ENCODE measurements around the gene ASB12.
"Not testable (repeated sequence)": the region's sequence is repeated elsewhere in the genome, so short reads cannot be mapped to it uniquely, and the experiment has no call there.

The ASB12 gene, protein sequence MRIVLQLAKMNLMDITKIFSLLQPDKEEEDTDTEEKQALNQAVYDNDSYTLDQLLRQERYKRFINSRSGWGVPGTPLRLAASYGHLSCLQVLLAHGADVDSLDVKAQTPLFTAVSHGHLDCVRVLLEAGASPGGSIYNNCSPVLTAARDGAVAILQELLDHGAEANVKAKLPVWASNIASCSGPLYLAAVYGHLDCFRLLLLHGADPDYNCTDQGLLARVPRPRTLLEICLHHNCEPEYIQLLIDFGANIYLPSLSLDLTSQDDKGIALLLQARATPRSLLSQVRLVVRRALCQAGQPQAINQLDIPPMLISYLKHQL

DNA sequence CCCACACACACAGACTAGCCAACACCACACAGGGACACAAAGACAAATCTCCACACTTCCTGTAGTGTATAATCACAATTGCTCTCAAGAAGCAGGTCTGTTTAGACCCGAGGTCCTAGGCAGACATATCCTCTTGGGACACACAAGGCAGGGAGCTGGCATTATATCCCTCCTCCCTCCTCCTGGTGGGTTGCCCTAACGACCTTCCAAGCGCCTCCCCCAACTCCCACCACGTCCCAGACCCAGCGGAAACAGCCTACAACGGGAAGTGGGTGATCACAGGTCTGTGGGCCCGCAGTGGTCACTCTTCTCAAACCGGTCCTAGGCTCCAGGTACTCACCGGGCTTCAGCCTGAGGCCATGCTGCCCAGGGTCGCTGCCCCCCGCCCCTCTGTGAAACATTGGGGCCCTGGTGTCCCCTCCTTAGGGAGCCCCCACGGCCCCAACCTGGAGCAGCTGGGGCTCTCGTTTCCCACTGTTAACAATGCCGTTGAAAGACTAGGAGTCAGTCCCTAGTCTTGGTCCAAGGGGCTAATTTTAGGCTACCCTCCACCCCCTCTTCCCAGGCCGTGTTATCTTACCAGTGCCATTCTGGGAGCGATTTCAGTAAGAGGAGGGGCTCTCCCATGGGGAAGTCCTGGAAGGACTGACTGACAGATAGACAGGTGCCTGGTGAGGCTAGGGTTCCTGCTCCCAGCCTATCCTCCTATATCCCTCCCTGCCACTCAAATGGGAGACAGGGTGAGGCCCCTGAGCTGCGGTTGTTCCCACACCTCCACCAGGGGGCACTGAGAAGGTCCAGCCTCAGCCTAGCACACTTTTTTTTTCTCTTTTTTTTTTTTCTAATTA is at the start of gene ASB12:
Gene ASB12 (minus strand): TSS at position 485 of the 848 bp plus-strand sequence. CDS start 4,957 bp downstream, outside the sequence.
- Histone ChIP-seq H3K36me3 (no peaks in the 10 kb centered on the region), H3K9ac (no peak within 1 kb of the TSS), H3K4me2 (no peak within 1 kb of the TSS), H3K27ac (no peak within 1 kb of the TSS), H3K27me3 (peaks cover 15 to 46% (median 34%) of the 10 kb centered on the region in 11 experiments; a peak in 20 of 22 replicates), H3K4me3 (no peak within 1 kb of the TSS), H4K20me1 (no peaks in the 10 kb centered on the region), H3K9me3 (replicated peaks in 1 of 11) (peaks cover 0 to 5% (median 0%) of the 10 kb centered on the region in 11 experiments; a peak in 1 of 22 replicates), H3K4me1 (no peaks in the 10 kb centered on the region)
- TF ChIP-seq Cebpa-rat (IDR thresholded peaks at IDR 0.05): no peak

DNA sequence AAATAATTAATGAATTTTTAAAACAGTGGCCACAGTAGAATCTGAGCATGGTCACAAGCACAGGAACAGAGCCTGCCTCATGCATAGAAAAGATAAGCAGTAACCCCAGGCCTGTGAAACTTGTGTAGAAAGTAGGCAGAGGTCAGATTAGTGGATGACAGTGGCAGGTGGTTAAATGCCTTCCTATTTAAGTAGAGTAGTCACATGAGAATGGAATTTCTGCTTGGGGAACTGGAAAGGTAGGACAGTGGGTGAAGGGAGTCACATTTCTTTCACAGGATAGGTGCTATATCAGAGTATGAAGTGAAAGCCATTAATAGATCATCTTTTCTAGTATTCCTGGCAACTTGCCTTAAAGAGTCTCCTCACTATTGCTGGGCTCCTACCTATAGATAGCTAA is 34.9 kb upstream of the ASB12 start:
- TF ChIP-seq Cebpa-rat (IDR thresholded peaks at IDR 0.05): no peak
- Histone ChIP-seq H3K9ac (no peak overlapping the region), H4K20me1 (no peaks in the 10 kb centered on the region), H3K4me3 (no peak overlapping the region), H3K36me3 (no peaks in the 10 kb centered on the region; a peak in 1 of 22 replicates), H3K27me3 (peaks cover 0 to 11% (median 2%) of the 10 kb centered on the region in 11 experiments; a peak in 5 of 22 replicates), H3K9me3 (replicated peaks in 1 of 11) (no peaks in the 10 kb centered on the region; a peak in 1 of 22 replicates), H3K27ac (no peak overlapping the region), H3K4me1 (no peaks in the 10 kb centered on the region), H3K4me2 (no peak overlapping the region)

DNA sequence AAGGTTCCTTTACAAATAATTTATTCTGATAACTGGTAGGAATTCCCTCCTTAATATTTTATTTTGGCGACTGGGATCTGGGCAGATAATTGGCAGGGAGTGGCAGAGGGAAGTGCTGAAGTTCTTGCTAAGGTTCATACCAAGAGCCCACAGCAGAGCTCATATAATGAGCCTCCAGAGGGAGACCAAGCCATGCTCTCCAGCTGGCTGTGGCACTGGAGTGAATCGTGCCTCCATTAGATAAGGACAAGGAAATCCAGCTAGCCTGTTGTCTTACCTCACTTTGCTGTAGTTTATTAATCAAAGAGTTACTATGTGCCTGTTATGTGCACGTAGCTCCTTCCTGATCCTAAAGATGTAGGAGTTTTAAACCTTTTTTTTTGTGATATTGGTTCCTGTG is 1.3 kb downstream of the ASB12 start:
- Histone ChIP-seq H3K27ac (no peak overlapping the region), H3K9me3 (replicated peaks in 1 of 11) (peaks cover 0 to 8% (median 0%) of the 10 kb centered on the region in 11 experiments; a peak in 2 of 22 replicates), H3K27me3 (peaks cover 18 to 58% (median 46%) of the 10 kb centered on the region in 11 experiments; a peak in 20 of 22 replicates), H4K20me1 (no peaks in the 10 kb centered on the region), H3K4me3 (no peak overlapping the region), H3K4me2 (no peak overlapping the region), H3K36me3 (no peaks in the 10 kb centered on the region), H3K4me1 (no peaks in the 10 kb centered on the region), H3K9ac (no peak overlapping the region)
- no peak for TF ChIP-seq Cebpa-rat (IDR thresholded peaks at IDR 0.05)

DNA sequence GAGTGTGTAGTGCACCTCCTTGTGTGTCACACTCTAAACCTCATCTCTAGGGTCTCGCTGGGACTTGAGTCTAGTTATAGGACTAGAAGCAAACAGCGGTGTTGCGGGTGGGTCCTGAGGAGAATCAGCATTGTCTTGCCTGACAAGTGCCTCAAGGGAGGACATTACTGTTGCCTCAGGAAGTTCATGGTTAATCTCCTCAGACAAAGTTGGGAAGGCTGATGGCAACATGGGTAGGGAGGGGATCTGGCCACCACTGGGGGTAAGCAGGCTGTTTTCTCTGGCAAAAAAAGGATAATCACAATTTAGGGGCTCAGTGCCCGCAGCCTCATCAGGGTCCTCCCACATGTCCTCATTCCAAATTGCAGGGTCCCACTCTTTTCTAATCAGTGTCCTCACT is 12.4 kb downstream of the ASB12 start:
- H3K4me3 ChIP-seq: no peak overlapping the region
- no peaks in the 10 kb centered on the region for H3K9me3 ChIP-seq (replicated peaks in 1 of 11)
- H3K9ac ChIP-seq: no peak overlapping the region
- no peaks in the 10 kb centered on the region for H3K4me1 ChIP-seq
- no peak for TF ChIP-seq Cebpa-rat (IDR thresholded peaks at IDR 0.05)
- peaks cover 7 to 53% (median 34%) of the 10 kb centered on the region in 11 experiments; a peak in 19 of 22 replicates for H3K27me3 ChIP-seq
- no peak overlapping the region for H3K27ac ChIP-seq
- H3K36me3 ChIP-seq: no peaks in the 10 kb centered on the region
- H3K4me2 ChIP-seq: no peak overlapping the region
- no peaks in the 10 kb centered on the region; a peak in 1 of 22 replicates for H4K20me1 ChIP-seq

DNA sequence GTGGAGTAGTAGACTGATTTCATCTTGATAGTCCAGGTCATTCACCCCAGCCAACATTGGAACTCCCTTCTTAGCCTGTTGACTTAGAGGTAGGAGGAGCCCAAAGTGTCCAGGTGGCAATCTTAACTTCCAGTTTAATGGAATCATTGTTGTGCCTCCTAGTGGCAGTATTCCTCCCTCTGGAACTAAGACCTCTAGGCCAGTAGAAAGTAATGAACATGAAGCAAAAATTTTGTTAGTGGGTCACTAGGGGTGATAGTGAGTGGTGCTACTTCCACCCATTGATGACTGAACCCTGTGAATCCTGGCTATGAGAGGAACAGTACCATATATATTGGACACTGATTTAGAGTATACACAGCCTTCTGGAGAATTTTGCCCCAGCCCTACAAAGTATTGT is 16.4 kb downstream of the ASB12 start:
- H3K9me3 ChIP-seq (replicated peaks in 1 of 11); H3K36me3 ChIP-seq; H3K4me2 ChIP-seq; H3K27ac ChIP-seq; H4K20me1 ChIP-seq; H3K9ac ChIP-seq; H3K4me3 ChIP-seq; H3K4me1 ChIP-seq: not testable (repeated sequence)
- H3K27me3 ChIP-seq: peaks cover 0 to 23% (median 10%) of the 10 kb centered on the region in 11 experiments; a peak in 12 of 22 replicates

DNA sequence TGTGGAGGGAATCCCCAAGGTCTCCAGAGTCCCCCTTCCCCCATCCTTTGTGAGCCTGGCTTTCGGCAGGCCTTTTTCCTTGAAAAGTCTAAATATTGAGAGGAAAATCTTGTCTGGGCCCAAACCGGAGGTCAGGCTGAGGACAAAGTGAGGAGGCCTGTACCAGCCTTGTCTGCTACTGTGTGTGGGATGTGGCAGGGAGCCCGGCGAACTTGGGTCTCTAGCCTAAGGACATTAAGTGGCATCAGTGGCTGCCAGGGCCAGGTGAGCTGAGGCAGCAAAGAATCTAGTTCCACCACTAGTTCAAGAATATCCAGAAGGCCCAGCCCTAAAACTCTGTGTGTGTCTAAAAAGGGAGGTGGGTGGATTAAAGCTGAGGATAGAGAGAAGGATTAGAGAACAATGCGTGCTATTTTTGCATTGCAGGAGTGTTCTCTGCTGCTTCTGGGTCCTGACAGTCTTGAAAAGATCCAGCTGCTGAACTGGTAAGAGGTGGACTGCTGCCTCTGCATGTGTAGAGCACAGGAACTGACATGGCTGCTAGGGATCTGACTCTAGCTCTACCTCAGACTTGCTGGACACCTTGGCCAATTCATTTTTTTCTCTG is 23.7 kb downstream of the ASB12 start:
- H3K9me3 ChIP-seq (replicated peaks in 1 of 11): peaks cover 0 to 16% (median 7%) of the 10 kb centered on the region in 11 experiments; a peak in 6 of 22 replicates
- peak overlapping the region; percentile 76 to 85 (median 82) for H3K9ac ChIP-seq
- no peaks in the 10 kb centered on the region for H3K36me3 ChIP-seq
- no peak for TF ChIP-seq Cebpa-rat (IDR thresholded peaks at IDR 0.05)
- H4K20me1 ChIP-seq: peaks cover 0 to 31% (median 12%) of the 10 kb centered on the region in 11 experiments; a peak in 12 of 22 replicates
- peaks cover 3 to 31% (median 17%) of the 10 kb centered on the region in 11 experiments; a peak in 15 of 22 replicates for H3K27me3 ChIP-seq
- H3K4me1 ChIP-seq: peaks cover 14 to 30% (median 19%) of the 10 kb centered on the region in 10 experiments; a peak in 17 of 20 replicates
- H3K4me3 ChIP-seq: peak overlapping the region; percentile 64 to 76 (median 68)
- H3K27ac ChIP-seq: peak overlapping the region; percentile 59 to 85 (median 83); a peak in 21 of 22 replicates
- peak overlapping the region; percentile 64 to 77 (median 70) for H3K4me2 ChIP-seq

DNA sequence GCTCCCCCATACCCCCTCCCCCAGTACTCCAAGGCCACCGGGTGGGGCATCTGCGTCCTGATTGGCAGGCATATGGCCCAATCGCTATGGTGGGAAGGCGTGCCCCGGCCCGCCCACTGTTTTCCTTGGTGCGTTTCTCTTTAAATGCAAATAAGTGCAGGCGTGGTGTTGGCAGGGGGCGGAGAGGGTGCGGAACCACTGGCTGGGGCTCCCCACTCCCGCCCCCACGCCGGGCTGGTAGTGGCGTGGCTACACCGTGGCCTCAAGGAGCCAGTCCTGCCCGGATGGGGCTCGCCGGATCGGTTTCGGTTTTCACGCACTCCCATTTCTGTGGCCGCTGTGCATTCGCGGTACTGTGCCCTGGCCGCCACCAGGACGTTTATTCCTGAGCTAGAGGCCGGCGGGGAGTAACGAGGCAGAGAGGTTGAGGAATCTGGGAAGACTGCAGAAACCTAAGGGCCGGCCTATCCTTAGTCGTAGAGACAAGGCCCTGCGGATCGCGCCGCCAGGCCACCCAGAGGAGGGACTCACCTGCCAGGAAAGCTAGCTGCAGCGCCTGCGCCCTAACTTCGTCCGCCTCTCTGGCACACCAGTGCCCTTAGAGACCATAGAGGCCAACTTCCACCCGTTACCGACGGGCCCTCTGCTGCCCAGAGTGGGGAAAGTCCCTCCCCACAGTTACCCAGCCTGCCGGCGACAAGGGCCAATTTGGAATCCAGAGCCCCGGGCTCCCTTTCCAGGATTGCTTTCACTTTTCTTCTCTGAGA is 24.5 kb downstream of the ASB12 start:
- H4K20me1 ChIP-seq: peaks cover 0 to 39% (median 12%) of the 10 kb centered on the region in 11 experiments; a peak in 12 of 22 replicates
- peak overlapping the region; percentile 76 to 85 (median 82) for H3K9ac ChIP-seq
- TF ChIP-seq Cebpa-rat (IDR thresholded peaks at IDR 0.05): no peak
- peaks cover 0 to 16% (median 7%) of the 10 kb centered on the region in 11 experiments; a peak in 6 of 22 replicates for H3K9me3 ChIP-seq (replicated peaks in 1 of 11)
- H3K4me3 ChIP-seq: peak overlapping the region; percentile 64 to 76 (median 68)
- H3K4me1 ChIP-seq: peaks cover 14 to 30% (median 19%) of the 10 kb centered on the region in 10 experiments; a peak in 17 of 20 replicates
- H3K36me3 ChIP-seq: no peaks in the 10 kb centered on the region
- peak overlapping the region; percentile 59 to 85 (median 83); a peak in 21 of 22 replicates for H3K27ac ChIP-seq
- peak overlapping the region; percentile 64 to 77 (median 70) for H3K4me2 ChIP-seq
- peaks cover 3 to 39% (median 23%) of the 10 kb centered on the region in 11 experiments; a peak in 15 of 22 replicates for H3K27me3 ChIP-seq

DNA sequence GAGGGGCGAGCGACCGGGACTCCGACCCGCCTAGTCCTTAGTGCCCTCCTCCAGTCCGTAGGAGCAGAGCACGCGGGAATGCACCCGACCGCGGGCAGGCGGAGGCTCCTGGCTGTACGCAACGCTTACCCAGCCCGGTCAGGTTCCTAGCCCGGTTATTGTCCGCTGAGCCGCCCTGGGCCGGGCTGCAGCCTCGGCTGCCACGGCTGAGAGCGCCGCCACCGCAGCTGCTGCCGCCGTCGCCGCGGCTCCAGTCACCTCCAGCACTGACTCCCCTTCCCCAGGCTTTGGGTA is 25.0 kb downstream of the ASB12 start, which contains the start of gene AMER1:
Gene AMER1 (minus strand): TSS at position 268 of the 294 bp plus-strand sequence. CDS start 12,422 bp downstream, outside the sequence.
- no peak for TF ChIP-seq Cebpa-rat (IDR thresholded peaks at IDR 0.05)
- H3K4me2 ChIP-seq: peak within 1 kb of the TSS; percentile 66 to 90 (median 82)
- peaks cover 3 to 44% (median 28%) of the 10 kb centered on the region in 11 experiments; a peak in 15 of 22 replicates for H3K27me3 ChIP-seq
- peak within 1 kb of the TSS; percentile 64 to 76 (median 68) for H3K4me3 ChIP-seq
- peak within 1 kb of the TSS; percentile 76 to 85 (median 82) for H3K9ac ChIP-seq
- peaks cover 0 to 44% (median 16%) of the 10 kb centered on the region in 11 experiments; a peak in 12 of 22 replicates for H4K20me1 ChIP-seq
- peaks cover 0 to 16% (median 7%) of the 10 kb centered on the region in 11 experiments; a peak in 6 of 22 replicates for H3K9me3 ChIP-seq (replicated peaks in 1 of 11)
- peaks cover 14 to 30% (median 19%) of the 10 kb centered on the region in 10 experiments; a peak in 17 of 20 replicates for H3K4me1 ChIP-seq
- peak within 1 kb of the TSS; percentile 59 to 85 (median 83); a peak in 21 of 22 replicates for H3K27ac ChIP-seq
- H3K36me3 ChIP-seq: no peaks in the 10 kb centered on the region

Measured in BLaER1 treated with 17β-estradiol and CSF1 and Interleukin-3, amounts not matched to agents 10 nM and 100 nM (cell line).